Fibroblast of villous mesenchyme (primary cell): ENCODE measurements around the gene PRKD3. TPM values are rescaled to one million over a fixed set of nuclear protein-coding genes. Genes with fewer than 3 reads are reported as not detected.

Experiments used
- DNase-seq: peaks from one replicate; pipeline ENCODE4 v3.0.0-alpha.2; 2010; ENCODE audit warnings: low read depth
- H3K4me3 ChIP-seq: 2 replicates; pipeline ENCODE4 v1.5.1; 2011; ENCODE audit warnings: low read depth, mild to moderate bottlenecking, low read length
- total RNA-seq: library from RNA; depleted of rRNA; stranded (reverse); fragments of >200 nt; gene quantifications from 2 replicates; pipeline ENCODE4 v1.2.3, GENCODE V29; 2012
- TF ChIP-seq, protein P1 (sequence below): IDR thresholded peaks from 2 replicates; pipeline ENCODE4 v1.5.1; 2012; ENCODE audit warnings: low read depth, mild to moderate bottlenecking, low read length; ENCODE audit not compliant: insufficient read depth

Gene PRKD3
- total RNA-seq, 1 donor, result 85.9 TPM

DNA sequence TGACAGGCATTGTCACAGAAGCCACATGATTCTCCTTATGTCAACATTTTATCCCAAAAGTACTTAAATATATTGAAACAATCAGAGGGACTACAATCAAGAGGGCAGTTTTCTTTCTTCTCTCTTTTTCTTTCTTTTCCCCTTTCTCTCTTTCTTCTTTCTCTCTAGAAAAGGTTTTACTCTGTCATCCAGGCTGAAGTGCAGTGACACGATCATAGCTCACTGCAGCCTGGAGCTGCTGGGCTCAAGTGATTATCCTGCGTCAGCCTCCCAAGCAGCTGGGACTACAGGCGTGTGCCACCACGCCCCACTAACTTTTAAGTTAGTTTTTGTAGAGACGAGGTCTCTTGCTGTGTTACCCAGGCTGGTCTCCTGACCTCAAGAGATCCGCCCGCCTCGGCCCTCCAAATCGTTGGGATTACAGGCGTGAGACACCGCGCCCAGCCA lies 1.0 kb upstream of the PRKD3 start:
- TF ChIP-seq, protein P1, sequence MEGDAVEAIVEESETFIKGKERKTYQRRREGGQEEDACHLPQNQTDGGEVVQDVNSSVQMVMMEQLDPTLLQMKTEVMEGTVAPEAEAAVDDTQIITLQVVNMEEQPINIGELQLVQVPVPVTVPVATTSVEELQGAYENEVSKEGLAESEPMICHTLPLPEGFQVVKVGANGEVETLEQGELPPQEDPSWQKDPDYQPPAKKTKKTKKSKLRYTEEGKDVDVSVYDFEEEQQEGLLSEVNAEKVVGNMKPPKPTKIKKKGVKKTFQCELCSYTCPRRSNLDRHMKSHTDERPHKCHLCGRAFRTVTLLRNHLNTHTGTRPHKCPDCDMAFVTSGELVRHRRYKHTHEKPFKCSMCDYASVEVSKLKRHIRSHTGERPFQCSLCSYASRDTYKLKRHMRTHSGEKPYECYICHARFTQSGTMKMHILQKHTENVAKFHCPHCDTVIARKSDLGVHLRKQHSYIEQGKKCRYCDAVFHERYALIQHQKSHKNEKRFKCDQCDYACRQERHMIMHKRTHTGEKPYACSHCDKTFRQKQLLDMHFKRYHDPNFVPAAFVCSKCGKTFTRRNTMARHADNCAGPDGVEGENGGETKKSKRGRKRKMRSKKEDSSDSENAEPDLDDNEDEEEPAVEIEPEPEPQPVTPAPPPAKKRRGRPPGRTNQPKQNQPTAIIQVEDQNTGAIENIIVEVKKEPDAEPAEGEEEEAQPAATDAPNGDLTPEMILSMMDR, result no peak
- DNase-seq, result no peak
- H3K4me3 ChIP-seq, result peak overlapping the region; percentile 86

DNA sequence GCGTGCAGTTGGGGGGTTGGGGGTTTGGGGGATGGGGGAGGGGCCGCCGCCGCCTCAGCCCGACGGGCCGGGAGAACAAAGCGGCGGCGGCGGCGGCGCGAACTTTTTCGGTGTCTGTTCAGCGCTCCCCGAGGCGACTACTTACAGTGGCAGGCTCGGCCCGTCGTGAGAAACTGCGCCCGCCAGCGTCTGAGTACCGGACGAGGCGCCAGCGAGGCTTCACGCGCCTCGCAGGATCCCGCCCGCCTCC lies 172 bp downstream of the PRKD3 start:
- peak overlapping the region; percentile 86 for H3K4me3 ChIP-seq
- TF ChIP-seq, protein P1, result no peak
- peak; percentile 78 for DNase-seq

GRCh38 chr2:37323781-37324535 lies 675 bp downstream of the PRKD3 start:
- TF ChIP-seq, protein P1, result no peak
- peak; percentile 50 for DNase-seq
- H3K4me3 ChIP-seq, result peak overlapping the region; percentile 86

- TF ChIP-seq, protein P1, result no peak
- H3K4me3 ChIP-seq, result peak overlapping the region; percentile 86
- DNase-seq, result peak; percentile 35
These were observed 1.4 kb downstream of the PRKD3 start for GRCh38 chr2:37323176-37323780.

DNA sequence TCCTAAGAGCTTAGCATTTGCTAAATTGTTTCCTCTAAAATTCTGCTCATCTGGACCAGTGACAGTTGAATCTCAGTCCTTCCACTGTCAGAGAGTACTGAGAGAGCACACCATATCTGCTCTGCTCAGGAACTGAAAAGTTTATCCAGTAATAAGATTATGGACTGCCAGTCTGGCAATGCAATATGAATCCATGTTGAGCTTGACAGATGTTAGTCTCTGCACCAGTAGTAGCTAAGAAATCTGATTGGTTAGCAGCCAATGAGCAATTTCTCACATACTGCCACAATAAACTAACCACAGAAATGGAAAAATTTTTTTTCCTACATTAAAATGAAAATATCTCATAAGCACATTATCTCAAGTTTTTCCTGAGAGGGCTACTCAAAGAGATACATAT lies 2.3 kb downstream of the PRKD3 start:
- DNase-seq, result peak; percentile 71
- TF ChIP-seq, protein P1, result no peak
- H3K4me3 ChIP-seq, result peak overlapping the region; percentile 86

DNA sequence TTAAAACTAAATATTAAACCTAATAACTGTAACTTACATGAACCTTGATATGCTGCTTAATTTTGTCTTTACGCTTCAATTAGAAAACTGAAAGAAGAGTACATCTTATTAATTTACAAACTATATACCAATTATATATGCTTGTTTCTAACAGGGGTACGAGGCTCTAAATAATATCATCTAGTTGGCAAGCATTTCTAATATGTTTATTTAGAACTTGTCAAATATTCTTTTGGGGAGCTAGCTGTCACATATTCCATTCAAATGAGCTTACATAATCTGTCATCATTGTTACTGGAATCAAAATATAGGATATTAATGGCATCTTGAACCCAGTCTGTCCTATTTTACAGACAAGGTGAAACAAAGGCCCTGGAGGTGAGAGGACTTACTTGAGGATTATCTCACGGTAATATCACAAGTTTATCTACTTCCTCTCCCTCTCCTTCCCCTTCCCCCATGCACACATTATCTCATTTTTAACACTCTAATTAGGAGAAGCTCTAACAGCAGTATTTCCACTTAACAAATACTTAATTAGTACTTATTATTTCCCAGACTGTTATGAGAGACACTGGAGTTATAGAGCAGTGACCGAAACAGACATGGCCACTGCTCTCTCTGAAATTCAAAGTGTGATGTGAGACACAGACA lies 3.5 kb downstream of the PRKD3 start:
- no peak overlapping the region for H3K4me3 ChIP-seq
- TF ChIP-seq, protein P1, result no peak
- DNase-seq, result no peak
